ENCODE measurements around the gene TTYH3. TPM values are rescaled to one million over a fixed set of nuclear protein-coding genes. Genes with fewer than 3 reads are reported as not detected.

Gene TTYH3
- total and polyA plus RNA-seq, 2 experiments from 2014 or later = 46.3 to 108 TPM

- TF ChIP-seq CTCF (IDR thresholded peaks at IDR 0.05; ENCODE audit: poor library complexity) (no peak), EZH2 (IDR thresholded peaks at IDR 0.05; ENCODE audit: borderline replicate concordance) (no peak), EZH2phosphoT487 (IDR thresholded peaks at IDR 0.05; ENCODE audit: low read depth, severe bottlenecking, unreplicated experiment) (no peak)
- H4K20me1 ChIP-seq (ENCODE audit: insufficient read depth, poor library complexity, severe bottlenecking) = no peaks in the 10 kb centered on the region
- H3K27ac ChIP-seq = no peak overlapping the region
- no peak overlapping the region for H3K4me2 ChIP-seq
- no peak overlapping the region for H3K4me3 ChIP-seq
- H3K79me2 ChIP-seq = no peaks in the 10 kb centered on the region
- DNase-seq (ENCODE audit: low spot score) = no peak
- no peaks in the 10 kb centered on the region for H3K9me3 ChIP-seq (ENCODE audit: low read depth)
- H3K36me3 ChIP-seq (replicated peaks; ENCODE audit: insufficient read depth, low read depth) = no peaks in the 10 kb centered on the region
- no peaks in the 10 kb centered on the region for H3K27me3 ChIP-seq
- 93% methylated on average over 20 of the region's 43 CpGs for WGBS (ENCODE audit: low lambda C conversion rate, missing lambda C conversion rate)
- H3K4me1 ChIP-seq (ENCODE audit: insufficient read depth) = no peaks in the 10 kb centered on the region
- H2AFZ ChIP-seq = no peak overlapping the region
- no peaks in the 10 kb centered on the region for H3K9me2 ChIP-seq (replicated peaks; ENCODE audit: insufficient read depth)
Measured at GRCh38 chr7:2661602-2662272, 30.0 kb downstream of the TTYH3 start.

GRCh38 chr7:2662273-2663120 is 30.7 kb downstream of the TTYH3 start:
- H3K4me1 ChIP-seq (ENCODE audit: insufficient read depth) = no peaks in the 10 kb centered on the region
- no peaks in the 10 kb centered on the region for H3K36me3 ChIP-seq (replicated peaks; ENCODE audit: insufficient read depth, low read depth)
- TF ChIP-seq CTCF (IDR thresholded peaks at IDR 0.05; ENCODE audit: poor library complexity) (no peak), EZH2 (IDR thresholded peaks at IDR 0.05; ENCODE audit: borderline replicate concordance) (no peak), EZH2phosphoT487 (IDR thresholded peaks at IDR 0.05; ENCODE audit: low read depth, severe bottlenecking, unreplicated experiment) (no peak)
- no peak overlapping the region for H3K27ac ChIP-seq
- WGBS (ENCODE audit: low lambda C conversion rate, missing lambda C conversion rate) = 96% methylated on average over 29 of the region's 33 CpGs
- no peak for DNase-seq (ENCODE audit: low spot score)
- no peaks in the 10 kb centered on the region for H3K9me2 ChIP-seq (replicated peaks; ENCODE audit: insufficient read depth)
- H4K20me1 ChIP-seq (ENCODE audit: insufficient read depth, poor library complexity, severe bottlenecking) = no peaks in the 10 kb centered on the region
- no peak overlapping the region for H3K4me3 ChIP-seq
- no peaks in the 10 kb centered on the region for H3K27me3 ChIP-seq
- no peak overlapping the region for H2AFZ ChIP-seq
- H3K4me2 ChIP-seq = no peak overlapping the region
- H3K79me2 ChIP-seq = no peaks in the 10 kb centered on the region
- H3K9me3 ChIP-seq (ENCODE audit: low read depth) = no peaks in the 10 kb centered on the region

- H3K9me2 ChIP-seq (replicated peaks; ENCODE audit: insufficient read depth) = no peaks in the 10 kb centered on the region
- no peak overlapping the region for H3K27ac ChIP-seq
- H3K79me2 ChIP-seq = no peaks in the 10 kb centered on the region
- no peaks in the 10 kb centered on the region for H3K27me3 ChIP-seq
- no peaks in the 10 kb centered on the region for H3K9me3 ChIP-seq (ENCODE audit: low read depth)
- no peak overlapping the region for H2AFZ ChIP-seq
- H3K4me3 ChIP-seq = no peak overlapping the region
- H3K4me1 ChIP-seq (ENCODE audit: insufficient read depth) = no peaks in the 10 kb centered on the region
- no peaks in the 10 kb centered on the region for H3K36me3 ChIP-seq (replicated peaks; ENCODE audit: insufficient read depth, low read depth)
- no peak for TF ChIP-seq CTCF (IDR thresholded peaks at IDR 0.05; ENCODE audit: poor library complexity)
- no peak for TF ChIP-seq EZH2phosphoT487 (IDR thresholded peaks at IDR 0.05; ENCODE audit: low read depth, severe bottlenecking, unreplicated experiment)
- TF ChIP-seq EZH2 (IDR thresholded peaks at IDR 0.05; ENCODE audit: borderline replicate concordance) = no peak
- DNase-seq (ENCODE audit: low spot score) = no peak
- 90% methylated on average over 29 of the region's 30 CpGs for WGBS (ENCODE audit: low lambda C conversion rate, missing lambda C conversion rate)
- H4K20me1 ChIP-seq (ENCODE audit: insufficient read depth, poor library complexity, severe bottlenecking) = no peaks in the 10 kb centered on the region
- H3K4me2 ChIP-seq = no peak overlapping the region
Measured at GRCh38 chr7:2663121-2663886, 31.5 kb downstream of the TTYH3 start.

Data from hepatocyte (in vitro differentiated cells).